ENCODE results near the gene SSC5D. TPM values are rescaled to one million over a fixed set of nuclear protein-coding genes. Genes with fewer than 3 reads are reported as not detected.
A peak's percentile ranks its signal among the peaks of the same experiment; 100 is the strongest.
"Not testable (repeated sequence)": the region's sequence is repeated elsewhere in the genome, so short reads cannot be mapped to it uniquely, and the experiment has no call there.

SSC5D gene
- total RNA-seq, 2 experiments from 2014 or later: 0.67 to 0.70 TPM

- H3K36me3 Mint-ChIP-seq (ENCODE audit: low read depth): no peaks in the 10 kb centered on the region
- no peak overlapping the region for H3K4me3 Mint-ChIP-seq
- H3K27me3 Mint-ChIP-seq: peaks cover 45% of the 10 kb centered on the region
- POLR2A ChIA-PET: interaction anchor here (1.3 kb wide), 2 partner anchors 23 to 31 kb away, joined by 3 read pairs; no protein-coding TSS in a partner anchor
- no peak for TF ChIP-seq CTCF (IDR thresholded peaks at IDR 0.05)
- ATAC-seq (no peak), DNase-seq (no peak)
- CTCF ChIA-PET: interaction anchor here (1.0 kb wide), 2 partner anchors 23 to 59 kb away, joined by 3 to 4 read pairs; no protein-coding TSS in a partner anchor
- H3K9me3 Mint-ChIP-seq: no peaks in the 10 kb centered on the region
- peaks cover 14% of the 10 kb centered on the region for H3K4me1 Mint-ChIP-seq (ENCODE audit: low read depth)
- intact Hi-C loops (cut with micrococcal nuclease): no loop called here
- H3K27ac Mint-ChIP-seq: no peak overlapping the region
Measured at GRCh38 chr19:55444646-55445045, 43.6 kb upstream of the SSC5D start.

DNA sequence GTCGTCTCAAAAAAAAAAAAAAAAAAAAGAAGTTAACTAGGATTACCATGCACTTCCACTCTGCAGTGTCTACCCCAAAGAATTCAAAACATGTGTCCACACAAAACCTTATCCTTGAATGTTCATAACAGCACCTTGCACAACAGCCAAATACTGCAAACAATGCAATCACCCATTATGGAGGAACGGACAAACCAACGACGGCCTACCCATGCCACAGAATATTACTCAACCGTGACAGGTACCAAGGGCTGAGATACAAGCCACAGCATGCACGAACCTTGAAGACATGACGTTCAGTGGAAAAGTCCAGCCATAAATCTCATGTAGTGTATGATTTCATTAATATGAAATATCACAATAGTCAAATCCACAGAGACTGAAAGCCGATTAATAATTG is 42.2 kb upstream of the SSC5D start:
- Mint-ChIP-seq H3K4me3 (no peak overlapping the region), H3K36me3 (ENCODE audit: low read depth) (no peaks in the 10 kb centered on the region), H3K4me1 (ENCODE audit: low read depth) (peaks cover 9% of the 10 kb centered on the region), H3K27ac (no peak overlapping the region), H3K9me3 (no peaks in the 10 kb centered on the region), H3K27me3 (peaks cover 46% of the 10 kb centered on the region)
- DNase-seq (no peak), ATAC-seq (no peak)
- POLR2A ChIA-PET: interaction anchor here (1.2 kb wide), 1 partner anchor 9 kb away, joined by 3 read pairs; no protein-coding TSS in a partner anchor
- intact Hi-C loops (cut with micrococcal nuclease): no loop called here
- CTCF ChIA-PET: interaction anchor here (1.3 kb wide), 1 partner anchor 58 kb away, joined by 3 read pairs; no protein-coding TSS in a partner anchor
- no peak for TF ChIP-seq CTCF (IDR thresholded peaks at IDR 0.05)

GRCh38 chr19:55447421-55448174 is 40.6 kb upstream of the SSC5D start:
- H3K4me3 Mint-ChIP-seq: no peak overlapping the region
- ATAC-seq (peak; percentile 40), DNase-seq (peak; percentile 38)
- POLR2A ChIA-PET: interaction anchor here (1.2 kb wide), 1 partner anchor 10 kb away, joined by 3 read pairs; no protein-coding TSS in a partner anchor
- intact Hi-C loops (cut with micrococcal nuclease): no loop called here
- H3K4me1 Mint-ChIP-seq (ENCODE audit: low read depth): peaks cover 6% of the 10 kb centered on the region
- no peak for TF ChIP-seq CTCF (IDR thresholded peaks at IDR 0.05)
- no peak overlapping the region for H3K27ac Mint-ChIP-seq
- peaks cover 42% of the 10 kb centered on the region for H3K27me3 Mint-ChIP-seq
- H3K36me3 Mint-ChIP-seq (ENCODE audit: low read depth): no peaks in the 10 kb centered on the region
- no peaks in the 10 kb centered on the region for H3K9me3 Mint-ChIP-seq
- CTCF ChIA-PET: no interaction called here

GRCh38 chr19:55448175-55448490 is 40.1 kb upstream of the SSC5D start:
- H3K4me1 Mint-ChIP-seq (ENCODE audit: low read depth); CTCF ChIA-PET; POLR2A ChIA-PET; H3K4me3 Mint-ChIP-seq; H3K27ac Mint-ChIP-seq; DNase-seq; H3K36me3 Mint-ChIP-seq (ENCODE audit: low read depth); H3K9me3 Mint-ChIP-seq; intact Hi-C loops (cut with micrococcal nuclease); ATAC-seq: not testable (repeated sequence)
- peaks cover 41% of the 10 kb centered on the region for H3K27me3 Mint-ChIP-seq

DNA sequence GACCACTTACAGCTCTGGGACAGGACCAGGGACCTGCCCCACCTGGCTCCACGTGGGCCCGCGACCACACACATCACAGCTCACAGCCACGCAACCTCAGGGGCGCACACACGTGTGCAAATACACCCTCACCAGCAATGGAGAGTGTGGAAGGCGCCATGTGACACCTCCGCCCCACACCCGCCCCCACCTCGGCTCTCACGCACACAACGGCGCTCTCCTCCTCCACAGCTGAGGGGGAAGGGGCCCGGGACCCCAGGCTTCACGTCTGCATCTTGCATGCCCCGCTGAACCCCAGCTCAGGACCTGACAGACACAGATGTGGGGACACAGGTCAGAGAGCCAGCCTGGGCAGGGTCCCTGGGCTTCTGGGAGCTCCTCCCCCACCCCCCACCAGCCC is 38.8 kb upstream of the SSC5D start:
- H3K4me1 Mint-ChIP-seq (ENCODE audit: low read depth): peaks cover 10% of the 10 kb centered on the region
- TF ChIP-seq CTCF (IDR thresholded peaks at IDR 0.05): no peak
- CTCF ChIA-PET: interaction anchor here (1.4 kb wide), 1 partner anchor 17 kb away, joined by 3 read pairs; no protein-coding TSS in a partner anchor
- peaks cover 34% of the 10 kb centered on the region for H3K27me3 Mint-ChIP-seq
- ATAC-seq (no peak), DNase-seq (no peak)
- no peaks in the 10 kb centered on the region for H3K9me3 Mint-ChIP-seq
- no peak overlapping the region for H3K27ac Mint-ChIP-seq
- H3K4me3 Mint-ChIP-seq: no peak overlapping the region
- intact Hi-C loops (cut with micrococcal nuclease): no loop called here
- POLR2A ChIA-PET: no interaction called here
- peaks cover 11% of the 10 kb centered on the region for H3K36me3 Mint-ChIP-seq (ENCODE audit: low read depth)

Measured in activated CD8-positive, alpha-beta T cell treated with anti-CD3 and anti-CD28 coated beads for 36 hours (primary cell).